ENCODE data around the gene CHST5. TPM values are rescaled to one million over a fixed set of nuclear protein-coding genes. Genes with fewer than 3 reads are reported as not detected.

Gene CHST5
- total RNA-seq, 1 experiment from 2014 or later: 0.11 TPM

DNA sequence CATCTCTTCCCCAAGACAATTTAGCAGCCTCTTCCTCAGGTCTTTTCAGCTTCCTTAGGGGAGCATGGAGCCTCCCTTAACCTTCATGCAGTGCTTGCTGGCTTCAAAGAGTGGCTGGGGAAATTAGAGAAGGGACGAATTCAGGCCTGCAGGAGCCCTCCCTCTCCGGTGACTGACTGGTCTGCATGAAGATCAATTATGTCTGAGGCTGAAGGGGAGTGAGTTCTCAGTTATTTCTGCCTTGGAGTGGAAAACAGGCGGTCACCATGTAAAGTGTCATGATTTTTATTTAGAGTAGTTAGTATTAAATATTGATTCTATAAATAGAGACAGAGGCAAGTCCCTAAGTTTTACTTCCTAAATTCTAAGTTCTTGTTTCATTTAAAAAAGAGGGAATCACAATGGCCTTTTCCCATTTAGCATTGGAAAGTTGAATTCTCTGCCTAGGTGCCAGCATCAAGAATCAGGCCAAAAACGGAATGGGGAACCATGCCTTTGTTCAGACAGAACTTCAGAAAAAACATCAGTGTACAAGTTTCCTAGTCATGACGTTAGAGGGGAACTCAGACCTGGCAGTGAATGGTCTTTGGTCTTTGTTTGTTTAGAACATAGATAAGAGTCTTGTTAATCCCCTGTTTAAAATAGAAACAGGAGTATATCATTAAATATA is 34.6 kb upstream of the CHST5 start:
- Mint-ChIP-seq H3K4me3 (ENCODE audit: unreplicated experiment) (no peak overlapping the region), H3K4me1 (ENCODE audit: low read depth, unreplicated experiment) (no peaks in the 10 kb centered on the region), H3K36me3 (ENCODE audit: insufficient read depth, unreplicated experiment) (peaks cover 37% of the 10 kb centered on the region), H3K9me3 (ENCODE audit: unreplicated experiment) (no peaks in the 10 kb centered on the region), H3K27ac (ENCODE audit: unreplicated experiment) (no peak overlapping the region), H3K27me3 (ENCODE audit: insufficient read depth, unreplicated experiment) (no peaks in the 10 kb centered on the region)
- BruUV-seq (replicated peaks): no TSS peak
- Histone ChIP-seq H3K4me1 (0 out of 2 replicates have a peak, but pooled peaks cover 6% of the 10 kb centered on the region), H3K4me3 (ENCODE audit: low read depth, low read length) (no peak overlapping the region), H3K27me3 (replicated peaks; ENCODE audit: control insufficient read depth, insufficient read depth, low read length) (no peaks in the 10 kb centered on the region), H3K9me3 (no peaks in the 10 kb centered on the region), H3K36me3 (ENCODE audit: control insufficient read depth, insufficient read depth, low read length) (peaks cover 12% of the 10 kb centered on the region)
- no peak for TF ChIP-seq CTCF (IDR thresholded peaks at IDR 0.05; ENCODE audit: insufficient read depth in 1 of 2, low read depth in 1 of 2, low read length in 1 of 2, severe bottlenecking in 1 of 2, unreplicated experiment in 1 of 2)
- ChIA-PET POLR2A (no interaction called here), CTCF (no interaction called here)
- intact Hi-C loops (cut with micrococcal nuclease; ENCODE audit: unreplicated experiment): no loop called here
- DNase-seq: no peak

DNA sequence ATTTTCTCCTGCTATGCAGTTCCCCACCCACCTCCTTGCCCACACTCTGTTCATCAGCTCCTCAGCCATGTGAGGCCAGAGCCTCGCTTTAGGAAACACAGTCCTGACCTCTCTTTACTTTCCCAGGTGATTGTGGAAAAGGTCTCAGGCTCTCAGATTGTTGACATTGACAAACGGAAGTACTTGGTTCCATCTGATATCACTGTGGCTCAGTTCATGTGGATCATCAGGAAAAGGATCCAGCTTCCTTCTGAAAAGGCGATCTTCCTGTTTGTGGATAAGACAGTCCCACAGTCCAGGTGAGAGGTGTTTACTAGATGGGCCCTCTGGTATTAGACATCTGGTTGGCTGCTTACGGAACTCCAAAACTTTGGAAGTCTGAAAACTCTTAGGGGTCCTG is 32.0 kb upstream of the CHST5 start:
- Mint-ChIP-seq H3K4me1 (ENCODE audit: low read depth, unreplicated experiment) (no peaks in the 10 kb centered on the region), H3K4me3 (ENCODE audit: unreplicated experiment) (peak overlapping the region; percentile 85), H3K27me3 (ENCODE audit: insufficient read depth, unreplicated experiment) (peaks cover 4% of the 10 kb centered on the region), H3K27ac (ENCODE audit: unreplicated experiment) (no peak overlapping the region), H3K9me3 (ENCODE audit: unreplicated experiment) (no peaks in the 10 kb centered on the region), H3K36me3 (ENCODE audit: insufficient read depth, unreplicated experiment) (peaks cover 35% of the 10 kb centered on the region)
- Histone ChIP-seq H3K4me1 (0 out of 2 replicates have a peak, but pooled peaks cover 10% of the 10 kb centered on the region), H3K27me3 (replicated peaks; ENCODE audit: control insufficient read depth, insufficient read depth, low read length) (no peaks in the 10 kb centered on the region), H3K4me3 (ENCODE audit: low read depth, low read length) (no peak overlapping the region), H3K36me3 (ENCODE audit: control insufficient read depth, insufficient read depth, low read length) (peaks cover 12% of the 10 kb centered on the region), H3K9me3 (no peaks in the 10 kb centered on the region)
- intact Hi-C loops (cut with micrococcal nuclease; ENCODE audit: unreplicated experiment): loop anchor here (5.0 kb wide), 1 partner anchor 194 kb away; no protein-coding TSS in a partner anchor
- no TSS peak for BruUV-seq (replicated peaks)
- no peak for DNase-seq
- ChIA-PET CTCF (interaction anchor here (1.1 kb wide), 1 partner anchor 51 kb away, joined by 5 read pairs; no protein-coding TSS in a partner anchor), POLR2A (no interaction called here)
- no peak for TF ChIP-seq CTCF (IDR thresholded peaks at IDR 0.05; ENCODE audit: insufficient read depth in 1 of 2, low read depth in 1 of 2, low read length in 1 of 2, severe bottlenecking in 1 of 2, unreplicated experiment in 1 of 2)

DNA sequence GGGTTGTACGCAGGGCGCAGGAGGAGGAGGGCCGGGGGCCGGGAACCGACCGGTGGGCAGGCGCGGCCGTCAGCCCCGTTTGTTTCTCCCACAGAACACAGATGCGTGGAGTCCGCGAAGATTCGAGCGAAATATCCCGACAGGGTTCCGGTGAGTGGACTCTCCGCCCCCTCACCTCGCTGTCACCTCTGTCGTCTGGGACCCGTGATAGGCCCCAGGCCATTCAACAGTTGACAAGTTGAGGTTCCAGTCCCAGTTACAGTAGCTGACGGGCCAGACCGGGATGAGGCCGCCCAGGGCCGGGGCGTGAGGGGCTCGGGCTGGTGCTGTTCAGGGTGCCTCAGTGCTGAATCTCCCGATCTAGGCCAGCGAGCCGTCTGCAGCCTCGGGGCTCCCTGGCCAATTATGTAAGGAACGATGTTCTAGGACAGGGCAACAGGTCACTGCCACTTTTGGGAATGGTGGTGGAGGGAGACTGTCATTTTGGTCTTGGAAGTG is 30.9 kb upstream of the CHST5 start:
- POLR2A ChIA-PET: interaction anchor here (0.9 to 2.5 kb wide), 3 partner anchors 10 to 81 kb away, joined by 3 to 9 read pairs (median 3); partner anchors contain the start of genes KARS1 and TERF2IP
- Mint-ChIP-seq H3K4me3 (ENCODE audit: unreplicated experiment) (peak overlapping the region; percentile 85), H3K4me1 (ENCODE audit: low read depth, unreplicated experiment) (no peaks in the 10 kb centered on the region), H3K9me3 (ENCODE audit: unreplicated experiment) (no peaks in the 10 kb centered on the region), H3K36me3 (ENCODE audit: insufficient read depth, unreplicated experiment) (peaks cover 24% of the 10 kb centered on the region), H3K27me3 (ENCODE audit: insufficient read depth, unreplicated experiment) (peaks cover 10% of the 10 kb centered on the region), H3K27ac (ENCODE audit: unreplicated experiment) (no peak overlapping the region)
- CTCF ChIA-PET: interaction anchor here (1.1 to 2.5 kb wide), 2 partner anchors 50 kb away, joined by 5 to 20 read pairs; no protein-coding TSS in a partner anchor
- intact Hi-C loops (cut with micrococcal nuclease; ENCODE audit: unreplicated experiment): loop anchor here (1.0 to 5.0 kb wide), 3 partner anchors 11 to 195 kb away; partner anchors contain the start of genes ADAT1 and TMEM231
- peaks cover 7% of the 10 kb centered on the region for H3K36me3 ChIP-seq (ENCODE audit: control insufficient read depth, insufficient read depth, low read length)
- 0 out of 2 replicates have a peak, but pooled peaks cover 10% of the 10 kb centered on the region for H3K4me1 ChIP-seq
- no peak for TF ChIP-seq CTCF (IDR thresholded peaks at IDR 0.05; ENCODE audit: insufficient read depth in 1 of 2, low read depth in 1 of 2, low read length in 1 of 2, severe bottlenecking in 1 of 2, unreplicated experiment in 1 of 2)
- no peak for DNase-seq
- H3K9me3 ChIP-seq: no peaks in the 10 kb centered on the region
- peak overlapping the region; percentile 44 for H3K4me3 ChIP-seq (ENCODE audit: low read depth, low read length)
- no peaks in the 10 kb centered on the region for H3K27me3 ChIP-seq (replicated peaks; ENCODE audit: control insufficient read depth, insufficient read depth, low read length)
- BruUV-seq (replicated peaks): no TSS peak
